K562 (cell line): ENCODE measurements around the gene CCR7. TPM values are rescaled to one million over a fixed set of nuclear protein-coding genes. Genes with fewer than 3 reads are reported as not detected.

Source experiments
- CHCHD3 ChIP-seq: fragments of 250-450 bp; sonication (Bioruptor Pico); IDR thresholded peaks from 2 replicates; pipeline ENCODE4 v2.1.2; 2022; ENCODE audit warnings: mild to moderate bottlenecking
- CHD1 ChIP-seq: fragments of 200-600 bp; sonication (generic); IDR thresholded peaks from one replicate; pipeline ENCODE4 v1.6.1; 2012; ENCODE audit warnings: mild to moderate bottlenecking, moderate library complexity, low read length, inconsistent platforms
- CREM ChIP-seq: IDR thresholded peaks from 2 replicates; pipeline ENCODE4 v1.6.1; 2014; ENCODE audit warnings: antibody characterized with exemption, low read depth
- NBN ChIP-seq: fragments of 450-650 bp; IDR thresholded peaks from 2 replicates; pipeline ENCODE4 v1.6.1; 2016; ENCODE audit warnings: low read depth, mild to moderate bottlenecking
- NFE2L1 ChIP-seq: fragments of 450-650 bp; IDR thresholded peaks from 2 replicates; pipeline ENCODE4 v1.6.1; 2016; ENCODE audit warnings: missing genetic modification characterization, low read depth, mild to moderate bottlenecking, missing compliant biosample characterization, moderate library complexity, borderline replicate concordance
- PCBP1 ChIP-seq: fragments of 200-400 bp; formaldehyde crosslinking; IDR thresholded peaks from 2 replicates; pipeline ENCODE4 v1.6.1; 2018; ENCODE audit warnings: mild to moderate bottlenecking, low read depth, low read length; ENCODE audit not compliant: poor library complexity, severe bottlenecking
- RCOR1 ChIP-seq, 2 experiments: IDR thresholded peaks; 2 replicates each; pipeline ENCODE4 v1.6.1; 2012; ENCODE audit warnings: low read depth in 2 of 2, low read length in 2 of 2, borderline replicate concordance in 1 of 2, improper control_type of control experiment in 1 of 2
- YBX1 ChIP-seq: fragments of 450-650 bp; IDR thresholded peaks from 2 replicates; pipeline ENCODE4 v1.7.1; 2016; ENCODE audit warnings: mild to moderate bottlenecking
- ZFX ChIP-seq: sonication (generic); formaldehyde crosslinking; IDR thresholded peaks from 2 replicates; pipeline ENCODE4 v1.8.0; 2022; ENCODE audit warnings: mild to moderate bottlenecking, missing genetic modification reagents, moderate library complexity
- ZNF780A ChIP-seq: fragments of 250-450 bp; sonication (Bioruptor Pico); IDR thresholded peaks from 2 replicates; pipeline ENCODE4 v1.5.0; 2021; ENCODE audit warnings: mild to moderate bottlenecking
- polyA plus RNA-seq, 8 experiments: library from polyadenylated mRNA; depleted of rRNA in 4 of 8; stranded (reverse) in 5 of 8; unstranded in 3 of 8; fragments of >200 nt; fragmentation: Nextera tagmentation in 2 of 8; fragmentation: Illumina TruSeq in 1 of 8; extraction: Ambion mirVana in 2 of 8; extraction: Trizol in 1 of 8; gene quantifications; 2 replicates each; pipeline versions ENCODE4 v1.2.1 to v1.2.3, GENCODE V29; 2011 to 2014; ENCODE audit warnings: inconsistent platforms in 1 of 8, missing spikeins in 1 of 8
- total RNA-seq, 7 experiments: library from RNA; depleted of rRNA in 6 of 7; stranded (reverse); fragments of >200 nt in 6 of 7; fragmentation: Illumina TruSeq in 2 of 7; extraction: Trizol in 2 of 7; gene quantifications; 2 replicates each; pipeline versions ENCODE4 v1.2.1 to v1.2.3, GENCODE V29; 2011 to 2021; ENCODE audit warnings: low replicate concordance in 1 of 7
- TF ChIP-seq, protein P1 (sequence below), 2 experiments: fragments of 450-650 bp in 1 of 2; sonication (generic) in 1 of 2; formaldehyde crosslinking in 1 of 2; IDR thresholded peaks; 2 replicates each; pipeline versions ENCODE4 v1.7.1 to v1.9.0; 2016 to 2022; ENCODE audit warnings: inconsistent platforms in 1 of 2, mild to moderate bottlenecking in 1 of 2, missing genetic modification reagents in 1 of 2
- TF ChIP-seq, protein P2 (sequence below): sonication (generic); formaldehyde crosslinking; IDR thresholded peaks from 2 replicates; pipeline ENCODE4 v1.8.1; 2023; ENCODE audit warnings: mild to moderate bottlenecking, missing genetic modification reagents, moderate library complexity
- TF ChIP-seq, protein P3 (sequence below): fragments of 450-650 bp; IDR thresholded peaks from 2 replicates; pipeline ENCODE4 v1.7.1; 2018; ENCODE audit warnings: mild to moderate bottlenecking, low read depth; ENCODE audit not compliant: partially characterized antibody

The CCR7 gene
- total and polyA plus RNA-seq, 9 of the 15 experiments (the other 6 are each of a cell fraction or from before 2014, with no cell fraction given) = 0.14 to 1.4 (median 0.56) TPM

DNA sequence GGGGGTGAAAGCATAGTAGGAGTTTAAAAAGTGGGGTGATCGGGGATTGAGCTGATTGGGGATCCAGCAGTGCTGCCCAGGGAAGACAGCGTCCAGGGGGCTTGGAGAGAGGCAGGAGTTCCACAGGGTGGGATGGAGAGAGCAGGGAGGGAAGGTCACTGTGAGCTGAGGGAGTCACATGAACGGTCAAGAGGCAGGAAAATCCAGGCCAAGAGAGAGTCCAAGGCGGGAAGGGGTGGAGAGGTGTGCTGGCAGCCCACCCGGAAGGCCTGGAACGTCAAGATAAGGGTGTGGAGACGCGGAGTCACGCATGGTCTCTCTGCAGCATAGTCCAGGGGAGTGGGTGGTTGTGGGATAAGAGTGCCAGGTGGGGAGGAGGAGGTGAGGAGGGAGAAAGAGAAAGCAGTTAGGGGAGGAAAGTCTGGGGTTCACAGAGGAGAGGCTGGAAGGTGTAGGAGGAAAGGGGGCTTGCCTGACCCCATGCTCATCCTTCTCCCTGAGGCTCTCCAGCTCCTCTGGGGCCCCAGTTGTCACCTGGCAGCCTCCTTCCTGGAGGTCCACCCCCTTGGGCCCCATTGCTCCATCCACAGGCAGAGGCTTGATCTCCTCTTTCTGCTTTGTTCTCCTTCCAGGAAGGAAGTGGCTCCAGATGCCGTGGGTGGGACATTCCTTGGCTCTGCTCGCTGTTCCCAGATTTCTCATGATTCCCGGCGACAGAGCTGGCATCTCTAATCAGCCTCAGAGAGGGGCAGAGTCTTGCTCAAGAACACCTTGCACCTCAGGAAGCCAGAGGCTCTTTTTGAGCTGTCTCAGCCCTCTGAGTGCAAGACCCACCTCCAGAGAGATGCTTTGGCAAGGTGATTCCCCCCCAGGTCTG, 28.7 kb downstream of the CCR7 start (continued):
- TF ChIP-seq, protein P1, sequence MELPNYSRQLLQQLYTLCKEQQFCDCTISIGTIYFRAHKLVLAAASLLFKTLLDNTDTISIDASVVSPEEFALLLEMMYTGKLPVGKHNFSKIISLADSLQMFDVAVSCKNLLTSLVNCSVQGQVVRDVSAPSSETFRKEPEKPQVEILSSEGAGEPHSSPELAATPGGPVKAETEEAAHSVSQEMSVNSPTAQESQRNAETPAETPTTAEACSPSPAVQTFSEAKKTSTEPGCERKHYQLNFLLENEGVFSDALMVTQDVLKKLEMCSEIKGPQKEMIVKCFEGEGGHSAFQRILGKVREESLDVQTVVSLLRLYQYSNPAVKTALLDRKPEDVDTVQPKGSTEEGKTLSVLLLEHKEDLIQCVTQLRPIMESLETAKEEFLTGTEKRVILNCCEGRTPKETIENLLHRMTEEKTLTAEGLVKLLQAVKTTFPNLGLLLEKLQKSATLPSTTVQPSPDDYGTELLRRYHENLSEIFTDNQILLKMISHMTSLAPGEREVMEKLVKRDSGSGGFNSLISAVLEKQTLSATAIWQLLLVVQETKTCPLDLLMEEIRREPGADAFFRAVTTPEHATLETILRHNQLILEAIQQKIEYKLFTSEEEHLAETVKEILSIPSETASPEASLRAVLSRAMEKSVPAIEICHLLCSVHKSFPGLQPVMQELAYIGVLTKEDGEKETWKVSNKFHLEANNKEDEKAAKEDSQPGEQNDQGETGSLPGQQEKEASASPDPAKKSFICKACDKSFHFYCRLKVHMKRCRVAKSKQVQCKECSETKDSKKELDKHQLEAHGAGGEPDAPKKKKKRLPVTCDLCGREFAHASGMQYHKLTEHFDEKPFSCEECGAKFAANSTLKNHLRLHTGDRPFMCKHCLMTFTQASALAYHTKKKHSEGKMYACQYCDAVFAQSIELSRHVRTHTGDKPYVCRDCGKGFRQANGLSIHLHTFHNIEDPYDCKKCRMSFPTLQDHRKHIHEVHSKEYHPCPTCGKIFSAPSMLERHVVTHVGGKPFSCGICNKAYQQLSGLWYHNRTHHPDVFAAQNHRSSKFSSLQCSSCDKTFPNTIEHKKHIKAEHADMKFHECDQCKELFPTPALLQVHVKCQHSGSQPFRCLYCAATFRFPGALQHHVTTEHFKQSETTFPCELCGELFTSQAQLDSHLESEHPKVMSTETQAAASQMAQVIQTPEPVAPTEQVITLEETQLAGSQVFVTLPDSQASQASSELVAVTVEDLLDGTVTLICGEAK (IDR thresholded peaks at IDR 0.05) = peak; percentile 14; the same call in 1 of the 2 replicates
- TF ChIP-seq, protein P1 (CRISPR knock-in tag; IDR thresholded peaks at IDR 0.05) = no peak
- TF ChIP-seq ZFX (CRISPR knock-in tag) (0 out of 2 replicates have a peak, but pooled peaks have one; percentile 0), CREM (peak; percentile 85), CHD1 (no peak), RCOR1 (IDR thresholded peaks at IDR 0.05; ENCODE audit: borderline replicate concordance in 1 of 2, low read depth in 2 of 2, low read length in 2 of 2) (peak in 1 of 2 experiments; percentile 55; a peak in 1 of 4 replicates), NFE2L1 (tag) (no peak), ZNF780A (CRISPR knock-in tag) (no peak), YBX1 (no peak), PCBP1 (no peak), NBN (peak; percentile 77; the same call in 1 of the 2 replicates), CHCHD3 (CRISPR knock-in tag) (no peak)
- TF ChIP-seq, protein P2, sequence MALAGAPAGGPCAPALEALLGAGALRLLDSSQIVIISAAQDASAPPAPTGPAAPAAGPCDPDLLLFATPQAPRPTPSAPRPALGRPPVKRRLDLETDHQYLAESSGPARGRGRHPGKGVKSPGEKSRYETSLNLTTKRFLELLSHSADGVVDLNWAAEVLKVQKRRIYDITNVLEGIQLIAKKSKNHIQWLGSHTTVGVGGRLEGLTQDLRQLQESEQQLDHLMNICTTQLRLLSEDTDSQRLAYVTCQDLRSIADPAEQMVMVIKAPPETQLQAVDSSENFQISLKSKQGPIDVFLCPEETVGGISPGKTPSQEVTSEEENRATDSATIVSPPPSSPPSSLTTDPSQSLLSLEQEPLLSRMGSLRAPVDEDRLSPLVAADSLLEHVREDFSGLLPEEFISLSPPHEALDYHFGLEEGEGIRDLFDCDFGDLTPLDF (CRISPR knock-in tag) = no peak
- TF ChIP-seq, protein P3, sequence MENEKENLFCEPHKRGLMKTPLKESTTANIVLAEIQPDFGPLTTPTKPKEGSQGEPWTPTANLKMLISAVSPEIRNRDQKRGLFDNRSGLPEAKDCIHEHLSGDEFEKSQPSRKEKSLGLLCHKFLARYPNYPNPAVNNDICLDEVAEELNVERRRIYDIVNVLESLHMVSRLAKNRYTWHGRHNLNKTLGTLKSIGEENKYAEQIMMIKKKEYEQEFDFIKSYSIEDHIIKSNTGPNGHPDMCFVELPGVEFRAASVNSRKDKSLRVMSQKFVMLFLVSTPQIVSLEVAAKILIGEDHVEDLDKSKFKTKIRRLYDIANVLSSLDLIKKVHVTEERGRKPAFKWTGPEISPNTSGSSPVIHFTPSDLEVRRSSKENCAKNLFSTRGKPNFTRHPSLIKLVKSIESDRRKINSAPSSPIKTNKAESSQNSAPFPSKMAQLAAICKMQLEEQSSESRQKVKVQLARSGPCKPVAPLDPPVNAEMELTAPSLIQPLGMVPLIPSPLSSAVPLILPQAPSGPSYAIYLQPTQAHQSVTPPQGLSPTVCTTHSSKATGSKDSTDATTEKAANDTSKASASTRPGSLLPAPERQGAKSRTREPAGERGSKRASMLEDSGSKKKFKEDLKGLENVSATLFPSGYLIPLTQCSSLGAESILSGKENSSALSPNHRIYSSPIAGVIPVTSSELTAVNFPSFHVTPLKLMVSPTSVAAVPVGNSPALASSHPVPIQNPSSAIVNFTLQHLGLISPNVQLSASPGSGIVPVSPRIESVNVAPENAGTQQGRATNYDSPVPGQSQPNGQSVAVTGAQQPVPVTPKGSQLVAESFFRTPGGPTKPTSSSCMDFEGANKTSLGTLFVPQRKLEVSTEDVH = no peak
